Transverse colon (tissue), 4 donors: ENCODE results near the gene ESR1.

Experiments
- EP300 ChIP-seq: sonication (generic); formaldehyde crosslinking; IDR thresholded peaks from one replicate; pipeline ENCODE4 v1.6.1; 2017; ENCODE audit warnings: antibody characterized with exemption, low read depth
- POLR2A ChIP-seq: fragments of 450-650 bp; IDR thresholded peaks from one replicate; pipeline ENCODE4 v1.6.1; 2016; ENCODE audit warnings: antibody characterized with exemption, mild to moderate bottlenecking, moderate library complexity
- POLR2AphosphoS5 ChIP-seq, 3 donors: sonication (generic); formaldehyde crosslinking; IDR thresholded peaks; one replicate each; pipeline ENCODE4 v1.6.1; 2016; ENCODE audit warnings: antibody characterized with exemption in 3 of 3
- TF ChIP-seq, protein P1 (sequence below), 5 experiments: fragments of 200-600 bp in 3 of 5; fragments of 450-650 bp in 2 of 5; sonication (generic) in 3 of 5; IDR thresholded peaks; 1 replicate in 2 of 5; 2 replicates in 3 of 5; pipeline ENCODE4 v1.5.1; 2016 to 2017; ENCODE audit warnings: antibody characterized with exemption in 5 of 5, inconsistent platforms in 3 of 5, mild to moderate bottlenecking in 2 of 5, moderate library complexity in 1 of 5

DNA sequence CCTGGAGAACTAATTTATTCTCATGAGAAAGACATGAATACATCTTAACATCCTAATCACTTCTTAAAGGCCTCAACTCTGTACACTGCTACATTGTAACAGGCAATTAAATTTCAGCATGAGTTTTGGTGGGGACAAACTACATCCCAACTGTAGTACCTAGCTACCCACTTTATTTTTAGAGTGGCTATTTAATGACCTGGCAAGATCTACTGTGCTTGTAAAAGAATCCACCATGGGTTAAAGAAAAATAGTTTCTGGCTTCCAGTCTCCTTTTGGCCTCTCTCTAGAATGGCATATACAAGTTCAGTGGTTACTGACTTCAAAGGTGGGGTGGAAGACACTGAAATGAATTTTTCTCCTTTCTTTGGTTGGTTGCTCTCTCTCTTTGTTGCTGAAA lies 193.9 kb downstream of the ESR1 start:
- TF ChIP-seq, protein P1, sequence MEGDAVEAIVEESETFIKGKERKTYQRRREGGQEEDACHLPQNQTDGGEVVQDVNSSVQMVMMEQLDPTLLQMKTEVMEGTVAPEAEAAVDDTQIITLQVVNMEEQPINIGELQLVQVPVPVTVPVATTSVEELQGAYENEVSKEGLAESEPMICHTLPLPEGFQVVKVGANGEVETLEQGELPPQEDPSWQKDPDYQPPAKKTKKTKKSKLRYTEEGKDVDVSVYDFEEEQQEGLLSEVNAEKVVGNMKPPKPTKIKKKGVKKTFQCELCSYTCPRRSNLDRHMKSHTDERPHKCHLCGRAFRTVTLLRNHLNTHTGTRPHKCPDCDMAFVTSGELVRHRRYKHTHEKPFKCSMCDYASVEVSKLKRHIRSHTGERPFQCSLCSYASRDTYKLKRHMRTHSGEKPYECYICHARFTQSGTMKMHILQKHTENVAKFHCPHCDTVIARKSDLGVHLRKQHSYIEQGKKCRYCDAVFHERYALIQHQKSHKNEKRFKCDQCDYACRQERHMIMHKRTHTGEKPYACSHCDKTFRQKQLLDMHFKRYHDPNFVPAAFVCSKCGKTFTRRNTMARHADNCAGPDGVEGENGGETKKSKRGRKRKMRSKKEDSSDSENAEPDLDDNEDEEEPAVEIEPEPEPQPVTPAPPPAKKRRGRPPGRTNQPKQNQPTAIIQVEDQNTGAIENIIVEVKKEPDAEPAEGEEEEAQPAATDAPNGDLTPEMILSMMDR (IDR thresholded peaks at IDR 0.05) = no peak
- TF ChIP-seq POLR2AphosphoS5 (IDR thresholded peaks at IDR 0.05) (no peak), POLR2A (no peak), EP300 (no peak)
